ENCODE data around the gene SHISA7.

GRCh38 chr19:55455576-55456235 lies 12.6 kb upstream of the SHISA7 start:
- no peak for TF ChIP-seq ZFP3 (CRISPR knock-in tag; IDR thresholded peaks at IDR 0.05)
- no peak for TF ChIP-seq TOX (CRISPR knock-in tag; IDR thresholded peaks at IDR 0.05; ENCODE audit: borderline replicate concordance)
- TF ChIP-seq POU6F1 (CRISPR knock-in tag; IDR thresholded peaks at IDR 0.05; ENCODE audit: borderline replicate concordance, low read depth) = no peak
- no peak for TF ChIP-seq OSR1 (CRISPR knock-in tag; IDR thresholded peaks at IDR 0.05)
- no peak for TF ChIP-seq TSHZ2 (CRISPR knock-in tag; IDR thresholded peaks at IDR 0.05)
- no peak for TF ChIP-seq SNAI2 (CRISPR knock-in tag; IDR thresholded peaks at IDR 0.05)
- no peak for TF ChIP-seq BACH2 (CRISPR knock-in tag; IDR thresholded peaks at IDR 0.05; ENCODE audit: borderline replicate concordance)
- TF ChIP-seq ZNF70 (CRISPR knock-in tag; IDR thresholded peaks at IDR 0.05) = no peak
- TF ChIP-seq TCF4 (CRISPR knock-in tag; IDR thresholded peaks at IDR 0.05; ENCODE audit: borderline replicate concordance) = no peak
- TF ChIP-seq ZFP30 (CRISPR knock-in tag; IDR thresholded peaks at IDR 0.05) = no peak
- no peak for TF ChIP-seq CREB5 (CRISPR knock-in tag; IDR thresholded peaks at IDR 0.05; ENCODE audit: low read depth)
